Astrocyte of the cerebellum (primary cell): ENCODE data around the gene CCDC106.
A peak's percentile ranks its signal among the peaks of the same experiment; 100 is the strongest.

Experiments used
- DNase-seq: peaks from one replicate; pipeline ENCODE4 v3.0.0-alpha.2; 2011; ENCODE audit warnings: low read depth
- H3K4me3 ChIP-seq: 2 replicates; pipeline ENCODE4 v1.5.1; 2011; ENCODE audit warnings: mild to moderate bottlenecking, low read depth, low read length, moderate library complexity
- in situ Hi-C: cut with HindIII; loops from 2 replicates; pipeline ENCODE4 v1.10.0; 2017; ENCODE audit warnings: low sequenced_read_pairs
- TF ChIP-seq, protein P1 (sequence below): IDR thresholded peaks from 2 replicates; pipeline ENCODE4 v1.5.1; 2012; ENCODE audit warnings: low read length, low read depth, moderate library complexity, mild to moderate bottlenecking; ENCODE audit errors: missing control alignments

CCDC106 gene

DNA sequence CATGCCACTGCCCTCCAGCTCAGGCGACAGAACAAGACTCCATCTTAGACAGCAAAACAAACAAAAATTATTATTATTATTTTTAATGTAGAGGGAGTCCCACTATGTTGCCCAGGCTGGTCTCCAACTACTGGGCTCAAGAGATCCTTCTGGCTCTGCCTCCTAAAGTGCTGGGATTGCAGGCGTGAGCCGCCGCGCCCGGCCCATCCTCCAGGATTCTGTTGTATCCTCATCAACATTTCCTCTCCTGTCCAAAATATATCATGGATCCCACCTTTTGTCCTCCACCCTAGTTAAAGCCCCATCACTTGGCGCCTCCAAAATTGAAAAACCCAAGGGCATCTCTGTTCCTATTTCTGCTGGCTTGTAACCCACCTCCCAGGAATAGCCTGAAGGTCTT, 24.9 kb upstream of the CCDC106 start:
- no peak overlapping the region for H3K4me3 ChIP-seq
- in situ Hi-C loops = loop anchor here (5.0 to 25.0 kb wide), 2 partner anchors 111 to 1161 kb away; partner anchors contain the start of genes CDC42EP5 and LENG9
- TF ChIP-seq, protein P1, sequence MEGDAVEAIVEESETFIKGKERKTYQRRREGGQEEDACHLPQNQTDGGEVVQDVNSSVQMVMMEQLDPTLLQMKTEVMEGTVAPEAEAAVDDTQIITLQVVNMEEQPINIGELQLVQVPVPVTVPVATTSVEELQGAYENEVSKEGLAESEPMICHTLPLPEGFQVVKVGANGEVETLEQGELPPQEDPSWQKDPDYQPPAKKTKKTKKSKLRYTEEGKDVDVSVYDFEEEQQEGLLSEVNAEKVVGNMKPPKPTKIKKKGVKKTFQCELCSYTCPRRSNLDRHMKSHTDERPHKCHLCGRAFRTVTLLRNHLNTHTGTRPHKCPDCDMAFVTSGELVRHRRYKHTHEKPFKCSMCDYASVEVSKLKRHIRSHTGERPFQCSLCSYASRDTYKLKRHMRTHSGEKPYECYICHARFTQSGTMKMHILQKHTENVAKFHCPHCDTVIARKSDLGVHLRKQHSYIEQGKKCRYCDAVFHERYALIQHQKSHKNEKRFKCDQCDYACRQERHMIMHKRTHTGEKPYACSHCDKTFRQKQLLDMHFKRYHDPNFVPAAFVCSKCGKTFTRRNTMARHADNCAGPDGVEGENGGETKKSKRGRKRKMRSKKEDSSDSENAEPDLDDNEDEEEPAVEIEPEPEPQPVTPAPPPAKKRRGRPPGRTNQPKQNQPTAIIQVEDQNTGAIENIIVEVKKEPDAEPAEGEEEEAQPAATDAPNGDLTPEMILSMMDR = no peak
- no peak for DNase-seq

DNA sequence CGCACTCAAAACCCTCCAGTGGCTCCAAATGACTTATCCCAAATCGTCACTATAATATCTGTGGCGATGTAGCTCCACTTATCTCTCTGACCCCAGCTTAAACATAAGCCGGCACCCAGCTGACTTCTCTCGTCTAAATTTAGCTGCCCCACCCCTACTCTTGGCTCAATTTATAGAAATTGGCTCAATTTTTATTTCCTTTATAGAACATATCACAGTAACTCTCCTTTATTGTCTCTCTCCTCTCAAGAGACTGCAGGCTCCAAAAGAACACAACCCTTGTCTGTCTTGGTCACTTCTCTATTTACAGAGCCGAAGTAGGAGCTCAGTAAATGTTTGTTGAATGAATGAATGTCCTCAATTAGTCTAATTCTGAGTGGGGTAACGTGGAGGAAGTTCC, 24.5 kb upstream of the CCDC106 start:
- in situ Hi-C loops = loop anchor here (5.0 to 25.0 kb wide), 2 partner anchors 111 to 1161 kb away; partner anchors contain the start of genes CDC42EP5 and LENG9
- H3K4me3 ChIP-seq = peak overlapping the region; percentile 29
- DNase-seq = no peak
- TF ChIP-seq, protein P1 = no peak

DNA sequence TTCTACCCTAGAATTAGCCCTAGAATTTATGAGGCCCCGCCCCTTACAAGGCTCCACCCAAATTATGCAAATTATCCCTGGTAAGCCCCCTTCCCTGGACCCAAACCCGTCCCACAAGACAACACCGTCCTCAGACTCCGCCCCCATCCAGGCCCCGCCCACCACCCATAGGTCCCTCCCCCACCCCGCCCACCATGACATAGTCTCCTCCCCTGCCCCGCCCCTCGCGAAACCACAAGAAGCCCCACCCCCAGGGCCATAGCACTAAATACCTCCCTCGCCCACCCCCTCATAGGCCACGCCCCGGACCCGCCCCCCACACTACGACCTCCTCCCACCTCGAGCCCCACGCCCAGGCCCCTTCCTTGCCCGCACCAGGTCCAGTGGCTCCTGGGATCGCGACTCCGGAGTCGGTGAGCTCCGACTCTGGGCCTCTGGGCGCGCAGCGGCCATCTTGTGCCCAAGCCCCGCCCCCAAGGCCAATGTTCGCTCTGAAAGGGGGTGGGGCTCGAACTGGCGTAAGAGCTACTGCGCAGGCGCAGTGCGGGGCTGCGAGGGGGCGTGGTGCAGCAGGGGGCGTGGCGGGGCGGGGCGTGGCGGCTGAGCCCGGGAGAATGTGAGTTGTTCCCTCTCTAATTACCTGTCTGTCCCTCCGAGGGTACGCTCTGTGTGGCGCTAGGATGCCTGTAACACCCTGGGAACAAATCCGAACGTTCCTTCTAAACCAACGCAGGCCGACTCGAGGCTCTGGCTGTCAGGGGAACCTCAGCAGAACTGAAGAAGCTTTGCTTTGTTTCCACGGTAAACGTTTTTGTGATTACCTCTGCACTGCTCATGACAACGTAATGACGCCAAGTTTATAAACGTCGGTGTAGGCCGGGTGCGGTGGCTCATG, 23.7 kb upstream of the CCDC106 start, which contains the start of gene ZNF784:
Gene ZNF784 (minus strand): TSS at position 458 of the 895 bp plus-strand sequence. CDS start 5 bp downstream, at position 453.
- in situ Hi-C loops = loop anchor here (5.0 to 25.0 kb wide), 2 partner anchors 112 to 1162 kb away; partner anchors contain the start of genes CDC42EP5 and LENG9
- TF ChIP-seq, protein P1 = no peak
- H3K4me3 ChIP-seq = peak within 1 kb of the TSS; percentile 59
- peak; percentile 80 for DNase-seq

DNA sequence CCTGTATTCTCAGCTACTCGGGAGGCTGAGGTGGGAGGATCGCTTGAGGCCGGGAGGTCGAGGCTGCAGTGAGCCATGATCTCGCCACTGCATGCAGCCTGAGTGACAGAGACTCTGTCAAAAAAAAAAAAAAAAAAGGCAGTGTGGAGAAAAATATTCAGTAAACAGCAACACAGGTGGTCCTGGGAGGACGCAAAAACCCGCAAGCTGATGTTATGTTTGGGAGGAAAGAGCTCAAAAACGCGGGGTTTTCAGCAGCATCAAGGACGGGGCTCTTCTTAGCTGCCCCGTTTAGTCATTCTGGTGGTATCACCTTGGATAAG, 23.0 kb upstream of the CCDC106 start:
- TF ChIP-seq, protein P1 = no peak
- no peak for DNase-seq
- in situ Hi-C loops = no loop called here
- H3K4me3 ChIP-seq = peak overlapping the region; percentile 59

DNA sequence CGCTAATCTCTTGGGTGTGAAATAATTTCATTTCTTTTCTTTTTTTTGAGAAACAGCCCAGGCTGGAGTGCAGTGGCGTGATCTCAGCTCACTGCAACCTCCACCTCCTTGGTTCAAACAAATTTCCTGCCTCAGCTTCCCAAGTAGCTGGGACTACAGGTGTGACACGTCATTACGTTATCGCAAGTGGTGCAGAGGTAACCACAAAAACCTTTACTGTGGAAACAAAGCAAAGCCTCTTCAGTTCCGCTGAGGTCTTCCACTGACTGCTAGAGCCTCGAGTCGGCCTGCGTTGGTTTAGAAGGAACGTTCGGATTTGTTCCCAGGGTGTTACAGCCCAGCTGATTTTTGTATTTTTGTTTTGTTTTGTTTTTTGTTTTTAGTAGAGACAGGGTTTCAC, 21.7 kb upstream of the CCDC106 start:
- no peak for DNase-seq

DNA sequence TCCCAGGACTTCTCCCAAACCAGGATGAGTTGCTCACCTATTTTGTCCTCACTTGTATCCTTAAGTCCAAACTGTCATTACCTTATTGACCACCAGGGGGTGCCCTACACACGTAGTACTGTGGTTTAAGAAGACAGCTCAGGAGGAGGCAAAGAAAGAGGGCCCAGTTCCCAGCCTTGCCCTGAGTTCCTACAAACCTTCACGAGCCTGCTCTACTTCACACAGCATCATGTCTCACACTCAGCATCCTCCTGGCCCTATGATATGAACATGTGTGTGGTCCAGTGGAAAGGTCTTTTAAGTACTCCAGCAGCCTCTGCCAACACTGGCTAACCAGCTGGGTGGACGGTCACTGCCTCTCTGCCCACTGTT, 15.6 kb upstream of the CCDC106 start:
- peak; percentile 97 for DNase-seq
- in situ Hi-C loops = no loop called here
- no peak overlapping the region for H3K4me3 ChIP-seq
- TF ChIP-seq, protein P1 = peak; percentile 80

More for the DNA sequence above, 21.7 kb upstream of the CCDC106 start:
- no peak overlapping the region for H3K4me3 ChIP-seq
- TF ChIP-seq, protein P1 = no peak
- in situ Hi-C loops = no loop called here
